Neural cell (in vitro differentiated cells): ENCODE data around the gene DNPEP. TPM values are rescaled to one million over a fixed set of nuclear protein-coding genes. Genes with fewer than 3 reads are reported as not detected.

ENCODE experiments used
- H2AFZ ChIP-seq: fragments of 200-600, 300-800 bp; sonication (generic), shearing (Covaris generic); 2 replicates; pipeline ENCODE4 v1.6.0; 2014; ENCODE audit warnings: low read depth, mild to moderate bottlenecking, antibody characterized with exemption, low read length, moderate library complexity
- H3F3A ChIP-seq: fragments of 200-600 bp; shearing (Covaris generic); 2 replicates; pipeline ENCODE4 v1.6.1; 2016; ENCODE audit warnings: mild to moderate bottlenecking, moderate library complexity, mixed read lengths, antibody characterized with exemption, low read length; ENCODE audit not compliant: insufficient read depth, poor library complexity, severe bottlenecking
- H3K27ac ChIP-seq: fragments of 200-600, 300-800 bp; sonication (generic), shearing (Covaris generic); 2 replicates; pipeline ENCODE4 v1.5.1; 2014; ENCODE audit warnings: mild to moderate bottlenecking, low read length, moderate library complexity
- H3K27me3 ChIP-seq: fragments of 300-800, 200-600 bp; sonication (generic), shearing (Covaris generic); 2 replicates; pipeline ENCODE4 v1.6.0; 2014; ENCODE audit warnings: mild to moderate bottlenecking, low read depth, low read length, moderate library complexity; ENCODE audit not compliant: insufficient read depth
- H3K36me3 ChIP-seq: fragments of 300-800, 200-600 bp; sonication (generic), shearing (Covaris generic); 2 replicates; pipeline ENCODE4 v1.5.1; 2014; ENCODE audit warnings: mild to moderate bottlenecking, antibody characterized with exemption, low read length, moderate library complexity; ENCODE audit not compliant: insufficient read depth
- H3K4me2 ChIP-seq: fragments of 300-800, 200-600 bp; sonication (generic), shearing (Covaris generic); 2 replicates; pipeline ENCODE4 v1.6.0; 2014; ENCODE audit warnings: mild to moderate bottlenecking, low read length
- H3K4me3 ChIP-seq: fragments of 300-800, 200-600 bp; sonication (generic), shearing (Covaris generic); 2 replicates; pipeline ENCODE4 v1.5.1; 2014; ENCODE audit warnings: mild to moderate bottlenecking, low read length, moderate library complexity
- H3K79me2 ChIP-seq: fragments of 200-600 bp; shearing (Covaris generic); replicated peaks from 2 replicates; pipeline ENCODE4 v1.6.0; 2014; ENCODE audit warnings: mild to moderate bottlenecking, low read length, moderate library complexity; ENCODE audit not compliant: insufficient read depth
- H3K9ac ChIP-seq: fragments of 300-800, 200-600 bp; sonication (generic), shearing (Covaris generic); 2 replicates; pipeline ENCODE4 v1.6.1; 2016; ENCODE audit warnings: mild to moderate bottlenecking, low read length, mixed read lengths
- H3K9me2 ChIP-seq: fragments of 200-600 bp; shearing (Covaris generic); 2 replicates; pipeline ENCODE4 v1.6.1; 2016; ENCODE audit warnings: mild to moderate bottlenecking, low read length, mixed read lengths; ENCODE audit not compliant: insufficient read depth
- H3K9me3 ChIP-seq: fragments of 200-600, 300-800 bp; sonication (generic), shearing (Covaris generic); 2 replicates; pipeline ENCODE4 v1.6.1; 2016; ENCODE audit warnings: mild to moderate bottlenecking, mixed run types, low read length, moderate library complexity, mixed read lengths
- H4K20me1 ChIP-seq: fragments of 200-600 bp; shearing (Covaris generic); 2 replicates; pipeline ENCODE4 v1.6.1; 2016; ENCODE audit warnings: mild to moderate bottlenecking, mixed run types; ENCODE audit not compliant: insufficient read depth
- EP300 ChIP-seq: fragments of 450-650 bp; conservative IDR thresholded peaks from 2 replicates; pipeline ENCODE4 v1.6.1; 2014; ENCODE audit warnings: antibody characterized with exemption, mild to moderate bottlenecking, moderate library complexity; ENCODE audit not compliant: poor library complexity, severe bottlenecking
- EZH2 ChIP-seq: fragments of 200-600, 300-800 bp; shearing (Covaris generic), sonication (generic); IDR thresholded peaks from 2 replicates; pipeline ENCODE4 v1.6.1; 2014; ENCODE audit warnings: antibody characterized with exemption, low read length, borderline replicate concordance, mild to moderate bottlenecking; ENCODE audit not compliant: insufficient read depth, poor library complexity, severe bottlenecking
- MXI1 ChIP-seq: fragments of 450-650 bp; conservative IDR thresholded peaks from 2 replicates; pipeline ENCODE4 v1.6.1; 2014; ENCODE audit warnings: antibody characterized with exemption, mild to moderate bottlenecking; ENCODE audit not compliant: poor library complexity, severe bottlenecking
- POLR2AphosphoS5 ChIP-seq: IDR thresholded peaks from 2 replicates; pipeline ENCODE4 v1.6.1; 2012
- RAD21 ChIP-seq: fragments of 450-650 bp; conservative IDR thresholded peaks from 2 replicates; pipeline ENCODE4 v1.6.1; 2014; ENCODE audit warnings: antibody characterized with exemption, mild to moderate bottlenecking, moderate library complexity
- SMC3 ChIP-seq: fragments of 450-650 bp; conservative IDR thresholded peaks from 2 replicates; pipeline ENCODE4 v1.6.1; 2014; ENCODE audit warnings: antibody characterized with exemption, mild to moderate bottlenecking, moderate library complexity; ENCODE audit not compliant: poor library complexity
- TAF1 ChIP-seq: IDR thresholded peaks from 2 replicates; pipeline ENCODE4 v1.6.1; 2012; ENCODE audit warnings: low read depth
- polyA plus RNA-seq: library from polyadenylated mRNA; depleted of rRNA; stranded (reverse); fragments of >200 nt; gene quantifications from 2 replicates; pipeline ENCODE4 v1.2.3, GENCODE V29; 2014
- TF ChIP-seq, protein P1 (sequence below): IDR thresholded peaks from 2 replicates; pipeline ENCODE4 v1.6.1; 2012; ENCODE audit warnings: borderline replicate concordance
- TF ChIP-seq, protein P2 (sequence below): fragments of 450-650 bp; IDR thresholded peaks from 2 replicates; pipeline ENCODE4 v1.5.1; 2014; ENCODE audit warnings: antibody characterized with exemption, mild to moderate bottlenecking, moderate library complexity; ENCODE audit not compliant: poor library complexity, severe bottlenecking

The DNPEP gene
- polyA plus RNA-seq, 1 donor from 2014 or later: 11.9 TPM

- no peak overlapping the region for H3K9ac ChIP-seq
- H3K4me2 ChIP-seq: no peak overlapping the region
- H3K4me3 ChIP-seq: no peak overlapping the region
- TF ChIP-seq SMC3: no peak
- TF ChIP-seq, protein P1, sequence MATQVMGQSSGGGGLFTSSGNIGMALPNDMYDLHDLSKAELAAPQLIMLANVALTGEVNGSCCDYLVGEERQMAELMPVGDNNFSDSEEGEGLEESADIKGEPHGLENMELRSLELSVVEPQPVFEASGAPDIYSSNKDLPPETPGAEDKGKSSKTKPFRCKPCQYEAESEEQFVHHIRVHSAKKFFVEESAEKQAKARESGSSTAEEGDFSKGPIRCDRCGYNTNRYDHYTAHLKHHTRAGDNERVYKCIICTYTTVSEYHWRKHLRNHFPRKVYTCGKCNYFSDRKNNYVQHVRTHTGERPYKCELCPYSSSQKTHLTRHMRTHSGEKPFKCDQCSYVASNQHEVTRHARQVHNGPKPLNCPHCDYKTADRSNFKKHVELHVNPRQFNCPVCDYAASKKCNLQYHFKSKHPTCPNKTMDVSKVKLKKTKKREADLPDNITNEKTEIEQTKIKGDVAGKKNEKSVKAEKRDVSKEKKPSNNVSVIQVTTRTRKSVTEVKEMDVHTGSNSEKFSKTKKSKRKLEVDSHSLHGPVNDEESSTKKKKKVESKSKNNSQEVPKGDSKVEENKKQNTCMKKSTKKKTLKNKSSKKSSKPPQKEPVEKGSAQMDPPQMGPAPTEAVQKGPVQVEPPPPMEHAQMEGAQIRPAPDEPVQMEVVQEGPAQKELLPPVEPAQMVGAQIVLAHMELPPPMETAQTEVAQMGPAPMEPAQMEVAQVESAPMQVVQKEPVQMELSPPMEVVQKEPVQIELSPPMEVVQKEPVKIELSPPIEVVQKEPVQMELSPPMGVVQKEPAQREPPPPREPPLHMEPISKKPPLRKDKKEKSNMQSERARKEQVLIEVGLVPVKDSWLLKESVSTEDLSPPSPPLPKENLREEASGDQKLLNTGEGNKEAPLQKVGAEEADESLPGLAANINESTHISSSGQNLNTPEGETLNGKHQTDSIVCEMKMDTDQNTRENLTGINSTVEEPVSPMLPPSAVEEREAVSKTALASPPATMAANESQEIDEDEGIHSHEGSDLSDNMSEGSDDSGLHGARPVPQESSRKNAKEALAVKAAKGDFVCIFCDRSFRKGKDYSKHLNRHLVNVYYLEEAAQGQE: no peak
- TF ChIP-seq TAF1: no peak
- no peak for TF ChIP-seq POLR2AphosphoS5
- no peak for TF ChIP-seq MXI1
- no peak for TF ChIP-seq EZH2
- no peak for TF ChIP-seq RAD21
- no peaks in the 10 kb centered on the region for H3K9me2 ChIP-seq
- no peak overlapping the region for H2AFZ ChIP-seq
- H3K79me2 ChIP-seq: no peaks in the 10 kb centered on the region
- H3K9me3 ChIP-seq: no peaks in the 10 kb centered on the region
- H4K20me1 ChIP-seq: no peaks in the 10 kb centered on the region
- H3K36me3 ChIP-seq: no peaks in the 10 kb centered on the region
- H3K27me3 ChIP-seq: peaks cover 25% of the 10 kb centered on the region
- H3K27ac ChIP-seq: no peak overlapping the region
- no peaks in the 10 kb centered on the region for H3F3A ChIP-seq
These were observed 25.1 kb downstream of the DNPEP start for GRCh38 chr2:219362524-219363164.

DNA sequence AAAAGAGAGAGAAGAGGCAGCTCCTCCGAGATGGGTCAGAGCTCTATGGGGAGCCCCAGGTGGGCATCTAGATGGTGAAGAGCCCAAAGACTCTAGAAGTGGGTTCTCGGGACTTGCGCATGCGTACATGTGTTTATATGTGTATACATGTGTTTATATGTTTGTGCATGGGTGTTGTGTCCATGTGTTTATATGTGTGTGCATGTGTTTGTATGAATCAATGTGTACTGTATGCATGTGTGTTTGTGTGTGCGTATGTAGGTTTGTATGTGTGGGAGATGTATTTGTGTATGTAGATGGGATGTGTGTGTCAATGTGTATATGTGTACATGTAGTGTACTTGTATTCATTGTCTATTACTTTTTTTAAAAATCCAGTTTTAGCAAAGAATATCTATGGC, 25.6 kb downstream of the DNPEP start:
- Histone ChIP-seq H2AFZ (no peak overlapping the region), H3K27me3 (peaks cover 29% of the 10 kb centered on the region), H3K27ac (no peak overlapping the region), H4K20me1 (no peaks in the 10 kb centered on the region), H3F3A (no peaks in the 10 kb centered on the region), H3K4me2 (no peak overlapping the region), H3K9me3 (no peaks in the 10 kb centered on the region), H3K4me3 (no peak overlapping the region), H3K36me3 (no peaks in the 10 kb centered on the region), H3K79me2 (no peaks in the 10 kb centered on the region), H3K9me2 (no peaks in the 10 kb centered on the region), H3K9ac (no peak overlapping the region)
- TF ChIP-seq MXI1: no peak
- TF ChIP-seq EP300: no peak
- no peak for TF ChIP-seq POLR2AphosphoS5
- TF ChIP-seq, protein P2, sequence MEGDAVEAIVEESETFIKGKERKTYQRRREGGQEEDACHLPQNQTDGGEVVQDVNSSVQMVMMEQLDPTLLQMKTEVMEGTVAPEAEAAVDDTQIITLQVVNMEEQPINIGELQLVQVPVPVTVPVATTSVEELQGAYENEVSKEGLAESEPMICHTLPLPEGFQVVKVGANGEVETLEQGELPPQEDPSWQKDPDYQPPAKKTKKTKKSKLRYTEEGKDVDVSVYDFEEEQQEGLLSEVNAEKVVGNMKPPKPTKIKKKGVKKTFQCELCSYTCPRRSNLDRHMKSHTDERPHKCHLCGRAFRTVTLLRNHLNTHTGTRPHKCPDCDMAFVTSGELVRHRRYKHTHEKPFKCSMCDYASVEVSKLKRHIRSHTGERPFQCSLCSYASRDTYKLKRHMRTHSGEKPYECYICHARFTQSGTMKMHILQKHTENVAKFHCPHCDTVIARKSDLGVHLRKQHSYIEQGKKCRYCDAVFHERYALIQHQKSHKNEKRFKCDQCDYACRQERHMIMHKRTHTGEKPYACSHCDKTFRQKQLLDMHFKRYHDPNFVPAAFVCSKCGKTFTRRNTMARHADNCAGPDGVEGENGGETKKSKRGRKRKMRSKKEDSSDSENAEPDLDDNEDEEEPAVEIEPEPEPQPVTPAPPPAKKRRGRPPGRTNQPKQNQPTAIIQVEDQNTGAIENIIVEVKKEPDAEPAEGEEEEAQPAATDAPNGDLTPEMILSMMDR: no peak
- TF ChIP-seq, protein P1: no peak
- no peak for TF ChIP-seq EZH2
- no peak for TF ChIP-seq SMC3
- no peak for TF ChIP-seq TAF1
- no peak for TF ChIP-seq RAD21
